Neural crest cell (in vitro differentiated cells): Measurements from ENCODE around the gene TAOK1. TPM values are rescaled to one million over a fixed set of nuclear protein-coding genes. Genes with fewer than 3 reads are reported as not detected.
A peak's percentile ranks its signal among the peaks of the same experiment; 100 is the strongest.

Experiments
- DNase-seq: peaks from one replicate; pipeline ENCODE4 v3.0.0; 2021; ENCODE audit warnings: low read depth, mixed read lengths, low spot score
- H3K27ac Mint-ChIP-seq: one replicate; pipeline ENCODE4 v1.8.0; 2021; ENCODE audit warnings: mild to moderate bottlenecking, mixed read lengths; ENCODE audit not compliant: unreplicated experiment
- H3K27me3 Mint-ChIP-seq: 2 replicates; pipeline ENCODE4 v1.8.0; 2021; ENCODE audit warnings: low read depth, mild to moderate bottlenecking, mixed read lengths
- H3K36me3 Mint-ChIP-seq: 2 replicates; pipeline ENCODE4 v1.8.0; 2021; ENCODE audit warnings: low read depth, mild to moderate bottlenecking, mixed read lengths
- H3K4me1 Mint-ChIP-seq: 2 replicates; pipeline ENCODE4 v1.8.0; 2021; ENCODE audit warnings: mixed read lengths
- H3K4me3 Mint-ChIP-seq: one replicate; pipeline ENCODE4 v1.8.0; 2021; ENCODE audit warnings: mild to moderate bottlenecking, mixed read lengths
- H3K9me3 Mint-ChIP-seq: 2 replicates; pipeline ENCODE4 v1.8.0; 2021; ENCODE audit warnings: mixed read lengths
- CTCF ChIP-seq: fragments of 200-600 bp; sonication (generic); conservative IDR thresholded peaks from 2 replicates; pipeline ENCODE4 v1.5.0; 2021; ENCODE audit warnings: antibody characterized with exemption, mild to moderate bottlenecking
- total RNA-seq: library from RNA; stranded (reverse); gene quantifications from 2 replicates; pipeline ENCODE4 v1.2.1, GENCODE V29; 2021

The TAOK1 gene
- total RNA-seq, 1 donor from 2014 or later = 81.9 TPM

GRCh38 chr17:29393436-29393835 is 3.3 kb downstream of the TAOK1 start:
- TF ChIP-seq CTCF = no peak
- no peak for DNase-seq
- Mint-ChIP-seq H3K27me3 (no peaks in the 10 kb centered on the region), H3K4me1 (peaks cover 39% of the 10 kb centered on the region), H3K36me3 (no peaks in the 10 kb centered on the region), H3K27ac (peak overlapping the region; percentile 19), H3K4me3 (peak overlapping the region; percentile 87), H3K9me3 (no peaks in the 10 kb centered on the region)

GRCh38 chr17:29394761-29395160 is 4.6 kb downstream of the TAOK1 start:
- Mint-ChIP-seq H3K27ac (peak overlapping the region; percentile 57), H3K9me3 (no peaks in the 10 kb centered on the region), H3K4me3 (peak overlapping the region; percentile 72), H3K36me3 (no peaks in the 10 kb centered on the region), H3K4me1 (peaks cover 35% of the 10 kb centered on the region), H3K27me3 (no peaks in the 10 kb centered on the region)
- TF ChIP-seq CTCF = no peak
- DNase-seq = no peak

GRCh38 chr17:29396066-29396465 is 5.9 kb downstream of the TAOK1 start:
- TF ChIP-seq CTCF = no peak
- Mint-ChIP-seq H3K4me3 (no peak overlapping the region), H3K27ac (no peak overlapping the region), H3K36me3 (peaks cover 3% of the 10 kb centered on the region), H3K27me3 (no peaks in the 10 kb centered on the region), H3K9me3 (no peaks in the 10 kb centered on the region), H3K4me1 (peaks cover 31% of the 10 kb centered on the region)
- DNase-seq = no peak

- H3K27ac Mint-ChIP-seq = no peak overlapping the region
- H3K4me1 Mint-ChIP-seq = peaks cover 14% of the 10 kb centered on the region
- no peak for DNase-seq
- H3K4me3 Mint-ChIP-seq = no peak overlapping the region
- TF ChIP-seq CTCF = no peak
- no peaks in the 10 kb centered on the region for H3K27me3 Mint-ChIP-seq
- no peaks in the 10 kb centered on the region for H3K9me3 Mint-ChIP-seq
- peaks cover 3% of the 10 kb centered on the region for H3K36me3 Mint-ChIP-seq
These were observed 9.5 kb downstream of the TAOK1 start for GRCh38 chr17:29399634-29400033.

GRCh38 chr17:29400818-29401217 is 10.7 kb downstream of the TAOK1 start:
- Mint-ChIP-seq H3K27ac (no peak overlapping the region), H3K4me1 (peaks cover 14% of the 10 kb centered on the region), H3K9me3 (no peaks in the 10 kb centered on the region), H3K27me3 (no peaks in the 10 kb centered on the region), H3K4me3 (no peak overlapping the region), H3K36me3 (peaks cover 3% of the 10 kb centered on the region)
- no peak for TF ChIP-seq CTCF
- no peak for DNase-seq

- peaks cover 3% of the 10 kb centered on the region for H3K36me3 Mint-ChIP-seq
- no peaks in the 10 kb centered on the region for H3K9me3 Mint-ChIP-seq
- TF ChIP-seq CTCF = no peak
- H3K4me3 Mint-ChIP-seq = no peak overlapping the region
- no peak for DNase-seq
- no peak overlapping the region for H3K27ac Mint-ChIP-seq
- H3K4me1 Mint-ChIP-seq = peaks cover 14% of the 10 kb centered on the region
- H3K27me3 Mint-ChIP-seq = no peaks in the 10 kb centered on the region
These were observed 11.1 kb downstream of the TAOK1 start for GRCh38 chr17:29401258-29401657.
